Measurements from ENCODE around the gene ENTPD8.

ENTPD8 gene

DNA sequence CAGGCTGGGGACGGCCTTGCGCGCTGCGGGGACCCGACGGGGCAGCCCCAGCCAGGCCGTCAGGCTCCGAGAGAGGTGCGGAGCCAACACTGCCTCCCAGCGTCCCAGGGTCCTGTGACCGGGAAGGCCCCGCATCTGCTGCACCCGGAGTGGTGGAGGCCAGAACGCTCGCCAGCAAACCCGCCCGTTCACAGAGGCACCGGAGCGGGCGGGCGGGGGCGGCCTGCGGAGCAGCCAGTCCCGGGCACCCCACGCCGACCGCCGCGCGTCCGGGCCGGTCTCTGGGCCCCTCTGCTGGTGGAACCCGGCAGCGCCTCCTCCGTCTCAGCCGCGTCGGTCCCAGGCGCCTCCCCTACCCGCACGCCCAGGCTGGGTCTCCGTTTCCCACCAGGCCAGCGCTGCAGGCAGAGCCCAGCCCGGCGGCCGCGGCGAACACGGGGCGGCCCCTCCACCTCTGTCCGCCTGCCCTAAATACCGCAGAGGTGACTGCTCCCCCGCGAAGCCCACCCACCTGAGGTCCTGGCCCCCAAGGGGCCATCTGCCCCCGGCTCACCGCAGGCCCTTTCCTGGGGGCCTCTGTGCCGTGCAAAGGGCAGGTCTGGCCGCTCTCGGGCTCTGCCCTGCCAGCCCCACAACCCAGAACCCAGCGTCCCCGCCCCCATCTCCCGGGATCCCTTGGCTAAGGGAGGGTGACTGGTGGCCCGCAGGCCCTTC lies 34.1 kb downstream of the ENTPD8 start:
- peak; percentile 46 to 54 for DNase-seq (ENCODE audit: low read depth in 1 of 2, low spot score in 1 of 2)
- TF ChIP-seq SPI1 (IDR thresholded peaks at IDR 0.05; ENCODE audit: borderline replicate concordance, low read depth): no peak
- peak; percentile 41 for TF ChIP-seq CTCF (IDR thresholded peaks at IDR 0.05; ENCODE audit: insufficient read depth, low read length)
- no peak for TF ChIP-seq POLR2AphosphoS5 (IDR thresholded peaks at IDR 0.05; ENCODE audit: low read depth)
- H3K27me3 ChIP-seq (ENCODE audit: insufficient read depth, poor library complexity, severe bottlenecking): no peaks in the 10 kb centered on the region
- H3K4me3 ChIP-seq (replicated peaks; ENCODE audit: insufficient read depth, low read length): no peak overlapping the region
- H3K27ac ChIP-seq (replicated peaks): no peak overlapping the region

GRCh38 chr9:137406085-137406760 lies 34.9 kb downstream of the ENTPD8 start:
- DNase-seq (ENCODE audit: low read depth in 1 of 2, low spot score in 1 of 2): no peak
- Histone ChIP-seq H3K4me3 (replicated peaks; ENCODE audit: insufficient read depth, low read length) (no peak overlapping the region), H3K27me3 (ENCODE audit: insufficient read depth, poor library complexity, severe bottlenecking) (no peaks in the 10 kb centered on the region), H3K27ac (replicated peaks) (no peak overlapping the region)
- TF ChIP-seq POLR2AphosphoS5 (IDR thresholded peaks at IDR 0.05; ENCODE audit: low read depth) (no peak), CTCF (IDR thresholded peaks at IDR 0.05; ENCODE audit: insufficient read depth, low read length) (no peak), SPI1 (IDR thresholded peaks at IDR 0.05; ENCODE audit: borderline replicate concordance, low read depth) (no peak), GABPA (IDR thresholded peaks at IDR 0.05; ENCODE audit: low read depth) (no peak)
- TF ChIP-seq, protein P1, sequence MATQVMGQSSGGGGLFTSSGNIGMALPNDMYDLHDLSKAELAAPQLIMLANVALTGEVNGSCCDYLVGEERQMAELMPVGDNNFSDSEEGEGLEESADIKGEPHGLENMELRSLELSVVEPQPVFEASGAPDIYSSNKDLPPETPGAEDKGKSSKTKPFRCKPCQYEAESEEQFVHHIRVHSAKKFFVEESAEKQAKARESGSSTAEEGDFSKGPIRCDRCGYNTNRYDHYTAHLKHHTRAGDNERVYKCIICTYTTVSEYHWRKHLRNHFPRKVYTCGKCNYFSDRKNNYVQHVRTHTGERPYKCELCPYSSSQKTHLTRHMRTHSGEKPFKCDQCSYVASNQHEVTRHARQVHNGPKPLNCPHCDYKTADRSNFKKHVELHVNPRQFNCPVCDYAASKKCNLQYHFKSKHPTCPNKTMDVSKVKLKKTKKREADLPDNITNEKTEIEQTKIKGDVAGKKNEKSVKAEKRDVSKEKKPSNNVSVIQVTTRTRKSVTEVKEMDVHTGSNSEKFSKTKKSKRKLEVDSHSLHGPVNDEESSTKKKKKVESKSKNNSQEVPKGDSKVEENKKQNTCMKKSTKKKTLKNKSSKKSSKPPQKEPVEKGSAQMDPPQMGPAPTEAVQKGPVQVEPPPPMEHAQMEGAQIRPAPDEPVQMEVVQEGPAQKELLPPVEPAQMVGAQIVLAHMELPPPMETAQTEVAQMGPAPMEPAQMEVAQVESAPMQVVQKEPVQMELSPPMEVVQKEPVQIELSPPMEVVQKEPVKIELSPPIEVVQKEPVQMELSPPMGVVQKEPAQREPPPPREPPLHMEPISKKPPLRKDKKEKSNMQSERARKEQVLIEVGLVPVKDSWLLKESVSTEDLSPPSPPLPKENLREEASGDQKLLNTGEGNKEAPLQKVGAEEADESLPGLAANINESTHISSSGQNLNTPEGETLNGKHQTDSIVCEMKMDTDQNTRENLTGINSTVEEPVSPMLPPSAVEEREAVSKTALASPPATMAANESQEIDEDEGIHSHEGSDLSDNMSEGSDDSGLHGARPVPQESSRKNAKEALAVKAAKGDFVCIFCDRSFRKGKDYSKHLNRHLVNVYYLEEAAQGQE (IDR thresholded peaks at IDR 0.05; ENCODE audit: insufficient replicate concordance, low read depth): no peak

DNA sequence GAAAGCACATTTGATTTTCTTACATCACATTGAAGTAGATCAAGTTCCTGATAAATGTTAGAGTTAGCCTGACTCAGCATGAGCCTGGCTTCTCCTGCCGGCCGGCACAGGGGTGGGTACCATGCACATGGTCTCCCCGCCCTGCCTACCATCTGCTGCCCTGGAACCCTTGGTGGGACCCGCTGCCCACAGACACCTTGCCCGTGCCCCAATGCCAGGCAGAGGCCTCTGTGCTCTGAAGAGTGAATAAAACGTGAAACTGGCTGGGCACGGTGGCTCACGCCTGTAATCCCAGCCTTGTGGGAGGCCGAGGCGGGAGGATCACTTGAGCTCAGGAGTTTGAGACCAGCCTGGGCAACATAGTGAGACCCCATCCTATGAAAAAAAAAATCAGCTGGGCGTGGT lies 35.5 kb downstream of the ENTPD8 start:
- Histone ChIP-seq H3K27me3 (ENCODE audit: insufficient read depth, poor library complexity, severe bottlenecking) (no peaks in the 10 kb centered on the region), H3K27ac (replicated peaks) (no peak overlapping the region), H3K4me3 (replicated peaks; ENCODE audit: insufficient read depth, low read length) (no peak overlapping the region)
- no peak for TF ChIP-seq SPI1 (IDR thresholded peaks at IDR 0.05; ENCODE audit: borderline replicate concordance, low read depth)
- no peak for TF ChIP-seq GABPA (IDR thresholded peaks at IDR 0.05; ENCODE audit: low read depth)
- TF ChIP-seq CTCF (IDR thresholded peaks at IDR 0.05; ENCODE audit: insufficient read depth, low read length): no peak
- TF ChIP-seq, protein P1 (IDR thresholded peaks at IDR 0.05; ENCODE audit: insufficient replicate concordance, low read depth): no peak
- TF ChIP-seq POLR2AphosphoS5 (IDR thresholded peaks at IDR 0.05; ENCODE audit: low read depth): no peak
- no peak for DNase-seq (ENCODE audit: low read depth in 1 of 2, low spot score in 1 of 2)
